ENCODE results near the gene GPSM1. TPM values are rescaled to one million over a fixed set of nuclear protein-coding genes. Genes with fewer than 3 reads are reported as not detected.

Gene GPSM1
- polyA plus RNA-seq, 2 donors, result 1.7 to 4.5 TPM

- Histone ChIP-seq H3K27me3 (ENCODE audit: control insufficient read depth in 1 of 2, insufficient read depth in 2 of 2, low read length in 2 of 2) (no peaks in the 10 kb centered on the region), H3K27ac (ENCODE audit: low read depth in 2 of 2, low read length in 1 of 2) (no peak overlapping the region), H3K9me3 (ENCODE audit: control insufficient read depth in 2 of 2, insufficient read depth in 1 of 2, low read depth in 1 of 2, low read length in 1 of 2) (no peaks in the 10 kb centered on the region), H3K4me1 (ENCODE audit: control insufficient read depth in 2 of 2, insufficient read depth in 2 of 2, low read length in 1 of 2) (no peaks in the 10 kb centered on the region), H3K4me3 (ENCODE audit: low read depth in 1 of 2, low read length in 2 of 2) (no peak overlapping the region), H3K36me3 (ENCODE audit: control insufficient read depth in 2 of 2, insufficient read depth in 2 of 2, low read length in 1 of 2) (peaks cover 32 to 62% of the 10 kb centered on the region in 2 donors)
- 81 to 86% methylated on average over 11 of the region's 11 CpGs for WGBS, 2 donors
Observed at GRCh38 chr9:136385015-136385414, 57.7 kb downstream of the GPSM1 start.

GRCh38 chr9:136386018-136386417 is 58.7 kb downstream of the GPSM1 start:
- H3K36me3 ChIP-seq (ENCODE audit: control insufficient read depth in 2 of 2, insufficient read depth in 2 of 2, low read length in 1 of 2), result peaks cover 32 to 54% of the 10 kb centered on the region in 2 donors
- H3K4me1 ChIP-seq (ENCODE audit: control insufficient read depth in 2 of 2, insufficient read depth in 2 of 2, low read length in 1 of 2), result no peaks in the 10 kb centered on the region
- 83 to 90% methylated on average over 13 of the region's 13 CpGs for WGBS, 2 donors
- no peaks in the 10 kb centered on the region for H3K9me3 ChIP-seq (ENCODE audit: control insufficient read depth in 2 of 2, insufficient read depth in 1 of 2, low read depth in 1 of 2, low read length in 1 of 2)
- H3K27ac ChIP-seq (ENCODE audit: low read depth in 2 of 2, low read length in 1 of 2), result no peak overlapping the region
- H3K4me3 ChIP-seq (ENCODE audit: low read depth in 1 of 2, low read length in 2 of 2), result no peak overlapping the region
- H3K27me3 ChIP-seq (ENCODE audit: control insufficient read depth in 1 of 2, insufficient read depth in 2 of 2, low read length in 2 of 2), result no peaks in the 10 kb centered on the region

GRCh38 chr9:136387217-136387616 is 59.9 kb downstream of the GPSM1 start:
- no peak overlapping the region for H3K4me3 ChIP-seq (ENCODE audit: low read depth in 1 of 2, low read length in 2 of 2)
- H3K36me3 ChIP-seq (ENCODE audit: control insufficient read depth in 2 of 2, insufficient read depth in 2 of 2, low read length in 1 of 2), result peaks cover 36 to 52% of the 10 kb centered on the region in 2 donors
- 94 to 97% methylated on average over 13 to 19 of the region's 19 CpGs for WGBS, 2 donors
- no peaks in the 10 kb centered on the region for H3K4me1 ChIP-seq (ENCODE audit: control insufficient read depth in 2 of 2, insufficient read depth in 2 of 2, low read length in 1 of 2)
- H3K27me3 ChIP-seq (ENCODE audit: control insufficient read depth in 1 of 2, insufficient read depth in 2 of 2, low read length in 2 of 2), result no peaks in the 10 kb centered on the region
- H3K9me3 ChIP-seq (ENCODE audit: control insufficient read depth in 2 of 2, insufficient read depth in 1 of 2, low read depth in 1 of 2, low read length in 1 of 2), result no peaks in the 10 kb centered on the region
- no peak overlapping the region for H3K27ac ChIP-seq (ENCODE audit: low read depth in 2 of 2, low read length in 1 of 2)

GRCh38 chr9:136389396-136389795 is 62.1 kb downstream of the GPSM1 start:
- Histone ChIP-seq H3K27me3 (ENCODE audit: control insufficient read depth in 1 of 2, insufficient read depth in 2 of 2, low read length in 2 of 2) (no peaks in the 10 kb centered on the region), H3K4me1 (ENCODE audit: control insufficient read depth in 2 of 2, insufficient read depth in 2 of 2, low read length in 1 of 2) (no peaks in the 10 kb centered on the region), H3K9me3 (ENCODE audit: control insufficient read depth in 2 of 2, insufficient read depth in 1 of 2, low read depth in 1 of 2, low read length in 1 of 2) (no peaks in the 10 kb centered on the region), H3K27ac (ENCODE audit: low read depth in 2 of 2, low read length in 1 of 2) (no peak overlapping the region), H3K4me3 (ENCODE audit: low read depth in 1 of 2, low read length in 2 of 2) (no peak overlapping the region), H3K36me3 (ENCODE audit: control insufficient read depth in 2 of 2, insufficient read depth in 2 of 2, low read length in 1 of 2) (peaks cover 25 to 45% of the 10 kb centered on the region in 2 donors)
- 84 to 85% methylated on average over 14 of the region's 14 CpGs for WGBS, 2 donors

GRCh38 chr9:136391737-136392537 is 64.6 kb downstream of the GPSM1 start:
- 92% methylated on average over 28 of the region's 28 CpGs for WGBS, 2 donors
- Histone ChIP-seq H3K27ac (ENCODE audit: low read depth in 2 of 2, low read length in 1 of 2) (no peak overlapping the region), H3K27me3 (ENCODE audit: control insufficient read depth in 1 of 2, insufficient read depth in 2 of 2, low read length in 2 of 2) (no peaks in the 10 kb centered on the region), H3K9me3 (ENCODE audit: control insufficient read depth in 2 of 2, insufficient read depth in 1 of 2, low read depth in 1 of 2, low read length in 1 of 2) (no peaks in the 10 kb centered on the region), H3K36me3 (ENCODE audit: control insufficient read depth in 2 of 2, insufficient read depth in 2 of 2, low read length in 1 of 2) (peaks cover 32 to 65% of the 10 kb centered on the region in 2 donors), H3K4me1 (ENCODE audit: control insufficient read depth in 2 of 2, insufficient read depth in 2 of 2, low read length in 1 of 2) (no peaks in the 10 kb centered on the region), H3K4me3 (ENCODE audit: low read depth in 1 of 2, low read length in 2 of 2) (no peak overlapping the region)

GRCh38 chr9:136392538-136393449 is 65.5 kb downstream of the GPSM1 start:
- Histone ChIP-seq H3K36me3 (ENCODE audit: control insufficient read depth in 2 of 2, insufficient read depth in 2 of 2, low read length in 1 of 2) (peaks cover 26 to 60% of the 10 kb centered on the region in 2 donors), H3K9me3 (ENCODE audit: control insufficient read depth in 2 of 2, insufficient read depth in 1 of 2, low read depth in 1 of 2, low read length in 1 of 2) (no peaks in the 10 kb centered on the region), H3K27ac (ENCODE audit: low read depth in 2 of 2, low read length in 1 of 2) (no peak overlapping the region), H3K4me1 (ENCODE audit: control insufficient read depth in 2 of 2, insufficient read depth in 2 of 2, low read length in 1 of 2) (no peaks in the 10 kb centered on the region), H3K27me3 (ENCODE audit: control insufficient read depth in 1 of 2, insufficient read depth in 2 of 2, low read length in 2 of 2) (no peaks in the 10 kb centered on the region), H3K4me3 (ENCODE audit: low read depth in 1 of 2, low read length in 2 of 2) (no peak overlapping the region)
- 87% methylated on average over 21 of the region's 21 CpGs for WGBS, 2 donors

GRCh38 chr9:136393531-136393930 is 66.2 kb downstream of the GPSM1 start:
- no peak overlapping the region for H3K4me3 ChIP-seq (ENCODE audit: low read depth in 1 of 2, low read length in 2 of 2)
- no peaks in the 10 kb centered on the region for H3K27me3 ChIP-seq (ENCODE audit: control insufficient read depth in 1 of 2, insufficient read depth in 2 of 2, low read length in 2 of 2)
- H3K9me3 ChIP-seq (ENCODE audit: control insufficient read depth in 2 of 2, insufficient read depth in 1 of 2, low read depth in 1 of 2, low read length in 1 of 2), result no peaks in the 10 kb centered on the region
- H3K4me1 ChIP-seq (ENCODE audit: control insufficient read depth in 2 of 2, insufficient read depth in 2 of 2, low read length in 1 of 2), result peaks cover 0 to under 1% of the 10 kb centered on the region in 2 donors
- H3K27ac ChIP-seq (ENCODE audit: low read depth in 2 of 2, low read length in 1 of 2), result no peak overlapping the region
- H3K36me3 ChIP-seq (ENCODE audit: control insufficient read depth in 2 of 2, insufficient read depth in 2 of 2, low read length in 1 of 2), result peaks cover 21 to 56% of the 10 kb centered on the region in 2 donors
- 84 to 87% methylated on average over 17 of the region's 17 CpGs for WGBS, 2 donors

- peaks cover 14 to 50% of the 10 kb centered on the region in 2 donors for H3K36me3 ChIP-seq (ENCODE audit: control insufficient read depth in 2 of 2, insufficient read depth in 2 of 2, low read length in 1 of 2)
- 92 to 94% methylated on average over 21 of the region's 21 CpGs for WGBS, 2 donors
Observed at GRCh38 chr9:136394312-136395019, 67.1 kb downstream of the GPSM1 start.

GRCh38 chr9:136395020-136395340 is 67.6 kb downstream of the GPSM1 start:
- H3K4me3 ChIP-seq (ENCODE audit: low read depth in 1 of 2, low read length in 2 of 2), result no peak overlapping the region
- 92 to 93% methylated on average over 13 of the region's 13 CpGs for WGBS, 2 donors
- peaks cover 14 to 49% of the 10 kb centered on the region in 2 donors for H3K36me3 ChIP-seq (ENCODE audit: control insufficient read depth in 2 of 2, insufficient read depth in 2 of 2, low read length in 1 of 2)
- no peaks in the 10 kb centered on the region for H3K27me3 ChIP-seq (ENCODE audit: control insufficient read depth in 1 of 2, insufficient read depth in 2 of 2, low read length in 2 of 2)
- H3K9me3 ChIP-seq (ENCODE audit: control insufficient read depth in 2 of 2, insufficient read depth in 1 of 2, low read depth in 1 of 2, low read length in 1 of 2), result no peaks in the 10 kb centered on the region
- peaks cover 0 to 10% of the 10 kb centered on the region in 2 donors for H3K4me1 ChIP-seq (ENCODE audit: control insufficient read depth in 2 of 2, insufficient read depth in 2 of 2, low read length in 1 of 2)
- no peak overlapping the region for H3K27ac ChIP-seq (ENCODE audit: low read depth in 2 of 2, low read length in 1 of 2)

More at GRCh38 chr9:136394312-136395019, 67.1 kb downstream of the GPSM1 start:
- H3K27me3 ChIP-seq (ENCODE audit: control insufficient read depth in 1 of 2, insufficient read depth in 2 of 2, low read length in 2 of 2), result no peaks in the 10 kb centered on the region
- no peak overlapping the region for H3K27ac ChIP-seq (ENCODE audit: low read depth in 2 of 2, low read length in 1 of 2)
- no peaks in the 10 kb centered on the region for H3K9me3 ChIP-seq (ENCODE audit: control insufficient read depth in 2 of 2, insufficient read depth in 1 of 2, low read depth in 1 of 2, low read length in 1 of 2)
- H3K4me1 ChIP-seq (ENCODE audit: control insufficient read depth in 2 of 2, insufficient read depth in 2 of 2, low read length in 1 of 2), result peaks cover 0 to 9% of the 10 kb centered on the region in 2 donors
- H3K4me3 ChIP-seq (ENCODE audit: low read depth in 1 of 2, low read length in 2 of 2), result no peak overlapping the region
